ENCODE measurements around the gene PHACTR2. TPM values are rescaled to one million over a fixed set of nuclear protein-coding genes. Genes with fewer than 3 reads are reported as not detected.
"Not testable (repeated sequence)": the region's sequence is repeated elsewhere in the genome, so short reads cannot be mapped to it uniquely, and the experiment has no call there.

The PHACTR2 gene
- total RNA-seq (10 to 100 TPM; 29.0 to 76.2 (median 47.9) TPM), polyA plus RNA-seq (10 to 100 TPM in 1 of 2 donors, 1 to 10 TPM in 1; 9.8 to 21.4 TPM)
- long read RNA-seq, donor 1, full-length matches to known transcripts, result 43 of 245 reads
- long read RNA-seq, donor 1, partial matches to known transcripts, result 184 of 245 reads
- long read RNA-seq, donor 1, other reads (novel, unspliced or antisense), result 18 of 245 reads
- long read RNA-seq, donor 2, full-length matches to known transcripts, result 4 of 4 reads
- long read RNA-seq, donor 2, partial matches to known transcripts, result 0 of 4 reads
- long read RNA-seq, donor 2, other reads (novel, unspliced or antisense), result 0 of 4 reads
- long read RNA-seq, donor 3, full-length matches to known transcripts, result 55 of 76 reads
- long read RNA-seq, donor 3, partial matches to known transcripts, result 11 of 76 reads
- long read RNA-seq, donor 3, other reads (novel, unspliced or antisense), result 10 of 76 reads

DNA sequence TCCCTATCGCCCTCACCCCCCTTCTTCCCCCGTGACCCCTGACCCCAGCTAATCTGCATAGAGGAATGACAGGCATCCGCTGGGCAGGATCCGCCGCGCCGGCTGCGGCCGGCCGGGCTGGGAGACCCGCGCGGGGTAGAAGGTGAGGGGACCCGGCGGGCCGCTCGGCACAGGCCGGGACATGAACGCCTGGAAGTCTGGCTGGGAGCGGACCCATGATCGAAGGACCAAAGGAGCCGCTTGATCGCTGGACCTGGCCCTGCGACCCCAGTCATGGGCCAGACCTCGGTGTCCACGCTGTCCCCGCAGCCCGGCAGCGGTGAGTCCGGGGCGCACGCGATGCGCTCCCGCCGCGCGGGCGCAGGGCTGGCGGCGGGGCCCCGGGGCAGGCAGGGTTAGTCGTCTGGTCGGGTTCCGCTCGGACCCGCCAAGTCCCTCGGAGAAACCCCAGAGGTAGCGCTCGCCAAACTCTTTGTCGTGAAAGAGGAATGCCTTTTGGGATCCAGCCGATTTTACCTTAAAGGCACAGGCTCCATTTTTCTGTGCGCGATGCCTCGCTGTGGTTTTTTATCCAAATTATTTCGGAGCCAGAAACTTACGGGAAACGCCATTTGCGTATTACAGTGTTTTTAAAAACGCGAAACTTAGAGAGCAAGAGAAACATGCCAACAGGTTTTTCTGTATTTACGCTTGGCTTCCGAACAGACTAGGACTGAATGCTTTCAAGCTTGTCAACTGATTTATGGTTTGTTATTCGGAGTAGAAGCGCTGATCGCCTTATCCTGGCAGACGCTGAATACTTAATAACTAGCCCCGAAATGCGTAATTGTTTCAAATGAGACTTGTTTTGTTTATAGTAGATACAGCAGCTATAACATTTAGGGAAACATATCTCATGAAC lies at the start of gene PHACTR2:
TSS of gene PHACTR2 (plus strand) at position 75 of the 901 bp plus-strand sequence. CDS start at position 274, 199 bp downstream.
- no peak for TF ChIP-seq EP300 (IDR thresholded peaks at IDR 0.05)
- Histone ChIP-seq H3K4me3 (peak within 1 kb of the TSS; percentile 63), H3K27me3 (no peaks in the 10 kb centered on the region), H3K9me3 (no peaks in the 10 kb centered on the region), H3K4me1 (ENCODE audit: insufficient read depth) (peaks cover 5% of the 10 kb centered on the region), H3K36me3 (no peaks in the 10 kb centered on the region), H3K27ac (peak within 1 kb of the TSS; percentile 88 to 94)
- DNase-seq, result peak; percentile 75 to 82 (median 77)
- intact Hi-C loops (cut with DNase I), result loop anchor here in 3 of 4 donors (2.0 to 5.0 kb wide), 2 partner anchors 67 to 164 kb away; partner anchors contain the start of gene LTV1 (in 3 of the 3)
- 0 to 1% (median 0%) methylated on average over 52 to 69 of the region's 69 CpGs for WGBS, 3 donors

GRCh38 chr6:143629104-143630080 lies 48.4 kb upstream of the PHACTR2 start:
- 65 to 74% (median 73%) methylated on average over 12 of the region's 12 CpGs for WGBS, 3 donors
- no peaks in the 10 kb centered on the region for H3K4me1 ChIP-seq (ENCODE audit: insufficient read depth)
- TF ChIP-seq EP300 (IDR thresholded peaks at IDR 0.05), result no peak
- TF ChIP-seq POLR2A (IDR thresholded peaks at IDR 0.05), result no peak
- TF ChIP-seq, protein P1, sequence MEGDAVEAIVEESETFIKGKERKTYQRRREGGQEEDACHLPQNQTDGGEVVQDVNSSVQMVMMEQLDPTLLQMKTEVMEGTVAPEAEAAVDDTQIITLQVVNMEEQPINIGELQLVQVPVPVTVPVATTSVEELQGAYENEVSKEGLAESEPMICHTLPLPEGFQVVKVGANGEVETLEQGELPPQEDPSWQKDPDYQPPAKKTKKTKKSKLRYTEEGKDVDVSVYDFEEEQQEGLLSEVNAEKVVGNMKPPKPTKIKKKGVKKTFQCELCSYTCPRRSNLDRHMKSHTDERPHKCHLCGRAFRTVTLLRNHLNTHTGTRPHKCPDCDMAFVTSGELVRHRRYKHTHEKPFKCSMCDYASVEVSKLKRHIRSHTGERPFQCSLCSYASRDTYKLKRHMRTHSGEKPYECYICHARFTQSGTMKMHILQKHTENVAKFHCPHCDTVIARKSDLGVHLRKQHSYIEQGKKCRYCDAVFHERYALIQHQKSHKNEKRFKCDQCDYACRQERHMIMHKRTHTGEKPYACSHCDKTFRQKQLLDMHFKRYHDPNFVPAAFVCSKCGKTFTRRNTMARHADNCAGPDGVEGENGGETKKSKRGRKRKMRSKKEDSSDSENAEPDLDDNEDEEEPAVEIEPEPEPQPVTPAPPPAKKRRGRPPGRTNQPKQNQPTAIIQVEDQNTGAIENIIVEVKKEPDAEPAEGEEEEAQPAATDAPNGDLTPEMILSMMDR (IDR thresholded peaks at IDR 0.05), result no peak
- H3K27me3 ChIP-seq, result no peaks in the 10 kb centered on the region
- no peak overlapping the region for H3K27ac ChIP-seq
- DNase-seq, result no peak
- no peaks in the 10 kb centered on the region for H3K36me3 ChIP-seq
- intact Hi-C loops (cut with DNase I), result no loop called here
- H3K4me3 ChIP-seq, result no peak overlapping the region
- H3K9me3 ChIP-seq, result no peaks in the 10 kb centered on the region

DNA sequence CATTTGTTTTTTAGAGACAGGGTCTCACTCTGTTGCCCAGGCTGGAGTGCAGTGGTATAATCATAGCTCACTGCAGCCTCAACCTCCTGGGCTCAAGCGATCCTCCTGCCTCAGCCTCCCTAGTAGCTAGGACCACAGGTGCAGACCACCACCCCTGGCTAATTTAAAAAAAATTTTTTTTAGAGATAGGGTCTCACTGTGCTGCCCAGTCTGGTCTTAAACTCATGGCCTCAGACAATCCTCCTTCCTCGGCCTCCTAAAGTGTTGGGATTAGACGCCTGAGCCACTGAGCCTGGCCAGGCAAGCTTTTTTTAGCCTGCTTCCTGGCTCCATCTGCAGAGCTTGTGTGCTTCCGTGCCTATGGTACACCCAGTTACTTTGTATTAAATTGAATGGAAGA lies 46.6 kb upstream of the PHACTR2 start:
- H3K27me3 ChIP-seq; DNase-seq; H3K27ac ChIP-seq; intact Hi-C loops (cut with DNase I); H3K36me3 ChIP-seq; H3K4me3 ChIP-seq; H3K9me3 ChIP-seq; H3K4me1 ChIP-seq (ENCODE audit: insufficient read depth): not testable (repeated sequence)
- 90 to 96% (median 95%) methylated on average over 4 of the region's 4 CpGs for WGBS, 3 donors

DNA sequence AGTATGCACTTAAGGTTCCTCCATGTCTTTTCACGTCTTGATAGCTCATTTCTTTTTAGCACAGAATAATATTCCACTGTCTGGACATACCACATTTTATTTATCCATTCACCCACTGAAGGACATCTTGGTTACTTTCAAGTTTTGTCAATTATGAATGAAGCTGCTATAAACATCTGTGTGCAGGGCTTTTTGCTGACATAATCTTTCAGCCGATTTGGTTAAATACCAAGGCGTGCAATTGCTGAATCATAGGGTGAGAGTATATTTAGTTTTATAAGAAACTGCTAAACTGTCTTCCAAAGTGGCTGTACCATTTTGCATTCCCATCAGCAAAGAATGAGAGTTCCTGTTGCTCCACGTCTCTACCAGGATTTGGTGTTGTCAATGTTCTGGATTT lies 44.9 kb upstream of the PHACTR2 start:
- no peak overlapping the region for H3K27ac ChIP-seq
- intact Hi-C loops (cut with DNase I), result no loop called here
- no peak for DNase-seq
- no peaks in the 10 kb centered on the region for H3K36me3 ChIP-seq
- no peaks in the 10 kb centered on the region for H3K9me3 ChIP-seq
- H3K27me3 ChIP-seq, result no peaks in the 10 kb centered on the region
- TF ChIP-seq POLR2A (IDR thresholded peaks at IDR 0.05), result no peak
- TF ChIP-seq EP300 (IDR thresholded peaks at IDR 0.05), result no peak
- TF ChIP-seq, protein P1 (IDR thresholded peaks at IDR 0.05), result no peak
- WGBS, 3 donors, result 91 to 96% (median 92%) methylated on average over 4 of the region's 4 CpGs
- no peak overlapping the region for H3K4me3 ChIP-seq
- no peaks in the 10 kb centered on the region for H3K4me1 ChIP-seq (ENCODE audit: insufficient read depth)

Measured in ovary (tissue), 10 donors.